ENCODE measurements around the gene SYT12. TPM values are rescaled to one million over a fixed set of nuclear protein-coding genes. Genes with fewer than 3 reads are reported as not detected.

The SYT12 gene
- total RNA-seq, 1 donor from 2014 or later, result 0.40 TPM

DNA sequence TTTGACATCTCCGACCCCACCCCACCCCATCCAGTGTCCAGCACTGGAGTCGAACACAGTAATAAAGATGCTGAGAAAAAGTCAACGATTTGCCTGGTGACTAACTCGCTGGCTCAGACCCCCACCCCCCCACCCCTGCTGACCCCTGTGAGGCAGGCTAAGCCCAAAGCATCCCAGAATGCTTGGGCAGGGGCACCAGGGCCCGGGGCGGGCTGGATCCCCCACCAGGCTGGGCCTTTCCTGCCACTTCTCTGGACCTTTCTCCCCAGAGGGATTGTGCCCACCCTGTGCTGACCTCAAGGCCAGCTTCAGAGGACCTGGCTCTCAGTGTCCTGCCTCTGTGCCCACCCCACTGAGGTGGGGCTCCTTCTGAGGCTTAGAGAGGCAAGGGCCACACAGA is 46.0 kb upstream of the SYT12 start:
- TF ChIP-seq, protein P1, sequence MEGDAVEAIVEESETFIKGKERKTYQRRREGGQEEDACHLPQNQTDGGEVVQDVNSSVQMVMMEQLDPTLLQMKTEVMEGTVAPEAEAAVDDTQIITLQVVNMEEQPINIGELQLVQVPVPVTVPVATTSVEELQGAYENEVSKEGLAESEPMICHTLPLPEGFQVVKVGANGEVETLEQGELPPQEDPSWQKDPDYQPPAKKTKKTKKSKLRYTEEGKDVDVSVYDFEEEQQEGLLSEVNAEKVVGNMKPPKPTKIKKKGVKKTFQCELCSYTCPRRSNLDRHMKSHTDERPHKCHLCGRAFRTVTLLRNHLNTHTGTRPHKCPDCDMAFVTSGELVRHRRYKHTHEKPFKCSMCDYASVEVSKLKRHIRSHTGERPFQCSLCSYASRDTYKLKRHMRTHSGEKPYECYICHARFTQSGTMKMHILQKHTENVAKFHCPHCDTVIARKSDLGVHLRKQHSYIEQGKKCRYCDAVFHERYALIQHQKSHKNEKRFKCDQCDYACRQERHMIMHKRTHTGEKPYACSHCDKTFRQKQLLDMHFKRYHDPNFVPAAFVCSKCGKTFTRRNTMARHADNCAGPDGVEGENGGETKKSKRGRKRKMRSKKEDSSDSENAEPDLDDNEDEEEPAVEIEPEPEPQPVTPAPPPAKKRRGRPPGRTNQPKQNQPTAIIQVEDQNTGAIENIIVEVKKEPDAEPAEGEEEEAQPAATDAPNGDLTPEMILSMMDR (IDR thresholded peaks at IDR 0.05; ENCODE audit: unreplicated experiment), result no peak
- no peak overlapping the region for H3K27ac Mint-ChIP-seq
- H3K4me1 Mint-ChIP-seq, result peaks cover 1% of the 10 kb centered on the region
- DNase-seq (ENCODE audit: low spot score in 2 of 2, unreplicated experiment in 2 of 2), result no peak
- H3K4me3 Mint-ChIP-seq, result no peak overlapping the region
- H3K36me3 Mint-ChIP-seq, result no peaks in the 10 kb centered on the region
- no peaks in the 10 kb centered on the region for H3K27me3 Mint-ChIP-seq (ENCODE audit: low read depth)
- H3K9me3 Mint-ChIP-seq, result no peaks in the 10 kb centered on the region

DNA sequence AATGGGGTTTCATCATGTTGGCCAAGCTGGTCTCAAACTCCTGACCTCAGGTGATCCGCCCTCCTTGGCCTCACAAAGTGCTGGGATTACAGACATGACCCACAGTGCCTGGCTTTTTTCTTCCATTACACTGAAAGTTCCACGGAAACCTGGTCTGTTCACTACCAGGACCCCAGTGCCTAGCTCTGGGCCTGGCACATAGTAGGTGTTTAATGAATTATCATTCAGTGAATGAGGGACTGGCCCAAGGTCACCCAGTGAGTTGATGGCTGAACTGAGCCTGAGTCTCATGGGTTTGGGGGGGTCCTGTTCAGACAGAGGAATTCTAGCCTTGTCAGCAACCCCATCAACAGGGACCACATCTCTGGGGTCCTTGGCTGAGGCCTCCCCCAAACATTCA is 44.7 kb upstream of the SYT12 start:
- TF ChIP-seq, protein P1 (IDR thresholded peaks at IDR 0.05; ENCODE audit: unreplicated experiment), result no peak
- peaks cover 5% of the 10 kb centered on the region for H3K4me1 Mint-ChIP-seq
- no peak overlapping the region for H3K27ac Mint-ChIP-seq
- H3K9me3 Mint-ChIP-seq, result no peaks in the 10 kb centered on the region
- no peaks in the 10 kb centered on the region for H3K36me3 Mint-ChIP-seq
- no peak for DNase-seq (ENCODE audit: low spot score in 2 of 2, unreplicated experiment in 2 of 2)
- no peaks in the 10 kb centered on the region for H3K27me3 Mint-ChIP-seq (ENCODE audit: low read depth)
- no peak overlapping the region for H3K4me3 Mint-ChIP-seq

DNA sequence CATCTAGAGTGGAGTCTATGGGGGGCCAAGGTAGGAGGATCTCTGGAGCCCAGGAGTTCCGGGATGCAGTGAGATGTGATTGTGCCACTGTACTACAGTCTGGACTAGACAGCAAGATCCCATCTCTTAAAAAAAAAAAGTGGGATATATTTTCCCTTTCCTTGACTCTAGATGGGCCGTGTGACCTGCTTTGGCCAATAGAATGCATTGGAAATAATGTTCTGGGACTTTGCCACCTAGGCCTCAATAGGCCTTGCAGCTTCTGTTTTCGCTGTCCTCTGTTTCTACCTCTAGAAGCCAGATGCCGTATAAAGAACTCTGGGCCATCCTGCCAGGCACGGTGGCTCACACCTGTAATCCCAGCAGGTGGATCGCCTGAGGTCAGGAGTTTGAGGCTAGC is 44.2 kb upstream of the SYT12 start:
- Mint-ChIP-seq H3K36me3 (no peaks in the 10 kb centered on the region), H3K4me3 (no peak overlapping the region), H3K27me3 (ENCODE audit: low read depth) (no peaks in the 10 kb centered on the region)

DNA sequence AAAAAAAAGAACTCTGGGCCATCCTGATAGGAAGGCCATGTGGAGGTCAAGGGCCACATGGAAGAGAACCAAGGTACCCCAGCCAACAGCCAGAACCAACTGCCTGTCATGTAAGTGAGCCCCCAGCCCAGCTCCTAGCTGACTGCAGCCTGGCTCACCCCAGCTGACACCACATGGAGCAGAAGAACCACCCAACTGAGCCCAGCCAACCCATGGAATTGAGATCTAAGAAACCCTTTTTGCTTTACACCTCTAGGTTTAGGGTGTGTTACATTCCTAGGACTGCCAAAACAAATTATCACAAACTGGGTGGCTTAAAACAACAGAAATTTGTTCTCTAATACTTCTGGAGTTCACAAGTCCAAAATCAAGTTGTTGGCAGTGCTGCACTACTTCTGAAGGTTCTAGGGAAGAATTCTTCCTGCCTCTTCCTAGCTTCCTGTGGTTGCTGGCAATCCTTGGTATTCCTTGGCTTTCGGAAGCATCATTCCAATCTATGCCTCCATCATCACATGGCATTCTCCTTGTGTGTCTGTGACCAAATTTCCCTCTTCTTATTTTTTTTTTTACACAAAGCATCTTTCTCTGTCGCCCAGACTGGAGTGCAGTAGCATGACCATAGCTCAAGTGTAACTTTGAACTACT is 43.5 kb upstream of the SYT12 start:
- no peak for DNase-seq (ENCODE audit: low spot score in 2 of 2, unreplicated experiment in 2 of 2)
- TF ChIP-seq, protein P1 (IDR thresholded peaks at IDR 0.05; ENCODE audit: unreplicated experiment), result no peak
- Mint-ChIP-seq H3K27me3 (ENCODE audit: low read depth) (no peaks in the 10 kb centered on the region), H3K9me3 (no peaks in the 10 kb centered on the region), H3K4me3 (no peak overlapping the region), H3K4me1 (peaks cover 5% of the 10 kb centered on the region), H3K27ac (no peak overlapping the region), H3K36me3 (no peaks in the 10 kb centered on the region)

More for the DNA sequence above, 44.2 kb upstream of the SYT12 start:
- DNase-seq (ENCODE audit: low spot score in 2 of 2, unreplicated experiment in 2 of 2), result no peak
- TF ChIP-seq, protein P1 (IDR thresholded peaks at IDR 0.05; ENCODE audit: unreplicated experiment), result no peak
- H3K27ac Mint-ChIP-seq, result no peak overlapping the region
- H3K4me1 Mint-ChIP-seq, result peaks cover 5% of the 10 kb centered on the region
- no peaks in the 10 kb centered on the region for H3K9me3 Mint-ChIP-seq

DNA sequence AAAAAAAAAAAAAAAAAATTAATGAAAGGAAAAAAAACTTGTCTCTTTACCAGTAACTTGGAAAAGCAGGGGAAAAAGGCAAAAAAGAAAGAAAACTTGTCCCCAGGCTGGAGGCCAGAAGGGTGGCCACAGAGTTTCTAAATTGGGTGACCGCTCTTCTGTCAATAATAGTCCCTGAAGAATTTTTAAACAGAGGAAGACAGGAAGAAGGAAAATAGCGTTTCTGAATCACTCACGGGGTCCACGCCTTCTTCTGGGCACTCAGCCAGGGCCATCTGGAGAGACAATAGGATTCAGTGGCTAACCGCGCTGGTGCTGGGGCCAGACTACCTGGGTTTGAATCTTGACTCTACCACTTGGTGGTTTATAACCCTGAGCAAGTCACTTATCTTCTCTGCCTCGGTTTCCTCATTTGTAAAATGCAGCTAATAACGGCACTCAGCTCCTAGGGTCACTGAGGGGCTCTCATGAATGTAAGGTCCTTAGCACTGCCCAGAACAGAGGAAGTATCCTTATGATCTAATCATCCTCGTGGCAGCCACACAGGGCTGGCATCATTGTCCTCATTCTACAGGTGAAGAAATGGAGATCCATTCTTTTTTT is 40.9 kb upstream of the SYT12 start:
- Mint-ChIP-seq H3K9me3 (no peaks in the 10 kb centered on the region), H3K4me1 (peaks cover 5% of the 10 kb centered on the region), H3K36me3 (no peaks in the 10 kb centered on the region), H3K4me3 (no peak overlapping the region), H3K27ac (peak overlapping the region; percentile 64), H3K27me3 (ENCODE audit: low read depth) (no peaks in the 10 kb centered on the region)
- peak; percentile 37 to 69 for DNase-seq (ENCODE audit: low spot score in 2 of 2, unreplicated experiment in 2 of 2)
- TF ChIP-seq, protein P1 (IDR thresholded peaks at IDR 0.05; ENCODE audit: unreplicated experiment), result no peak
